ENCODE measurements around the gene TIRAP. TPM values are rescaled to one million over a fixed set of nuclear protein-coding genes. Genes with fewer than 3 reads are reported as not detected.

The TIRAP gene
- total and polyA plus RNA-seq, 9 of the 15 experiments (the other 6 are each of a cell fraction or from before 2014, with no cell fraction given), result 0.60 to 8.7 (median 3.7) TPM

- peak; percentile 85 for TF ChIP-seq TAF1 (IDR thresholded peaks at IDR 0.05; ENCODE audit: control insufficient read depth, extremely low read depth, insufficient read depth, low read length, severe bottlenecking)
- TF ChIP-seq KLF13 (tag; IDR thresholded peaks at IDR 0.05; ENCODE audit: borderline replicate concordance, low read depth), result peak; percentile 30; the same call in 1 of the 2 replicates
- no peak for TF ChIP-seq NR2C1 (IDR thresholded peaks at IDR 0.05)
- no peak for TF ChIP-seq NR2C1 (tag; IDR thresholded peaks at IDR 0.05)
- TF ChIP-seq ELF4 (CRISPR knock-in tag; IDR thresholded peaks at IDR 0.05), result no peak
- TF ChIP-seq C11orf30 (IDR thresholded peaks at IDR 0.05; ENCODE audit: low read depth), result peak; percentile 79
- peak; percentile 86; the same call in 1 of the 2 replicates for TF ChIP-seq BRD4 (IDR thresholded peaks at IDR 0.05)
- peak; percentile 83 for TF ChIP-seq MAX (CRISPR knock-in tag; IDR thresholded peaks at IDR 0.05)
- TF ChIP-seq ZNF655 (CRISPR knock-in tag; IDR thresholded peaks at IDR 0.05), result no peak
- TF ChIP-seq MXI1 (IDR thresholded peaks at IDR 0.05; ENCODE audit: low read depth, low read length), result peak; percentile 74
- TF ChIP-seq U2AF2 (optimal IDR thresholded peaks at IDR 0.05; ENCODE audit: low read depth, low read length), result no peak
- TF ChIP-seq HNRNPLL (IDR thresholded peaks at IDR 0.05; ENCODE audit: low read depth, low read length, poor library complexity, severe bottlenecking), result peak; percentile 77
- TF ChIP-seq NR2C2 (CRISPR knock-in tag; IDR thresholded peaks at IDR 0.05), result peak; percentile 55; the same call in 1 of the 2 replicates
- TF ChIP-seq NR2C2 (tag; IDR thresholded peaks at IDR 0.05), result peak; percentile 49; the same call in 1 of the 2 replicates
- no peak for TF ChIP-seq ZNF696 (CRISPR knock-in tag; conservative IDR thresholded peaks at IDR 0.05)
- TF ChIP-seq EWSR1 (IDR thresholded peaks at IDR 0.05; ENCODE audit: borderline replicate concordance, low read depth, partially characterized antibody), result no peak
- peak; percentile 100 for TF ChIP-seq PHF8 (IDR thresholded peaks at IDR 0.05; ENCODE audit: borderline replicate concordance, low read length)
- TF ChIP-seq NR4A1 (CRISPR knock-in tag; IDR thresholded peaks at IDR 0.05), result no peak
- TF ChIP-seq NR4A1 (tag; IDR thresholded peaks at IDR 0.05), result peak; percentile 76
- TF ChIP-seq RUNX1 (IDR thresholded peaks at IDR 0.05; ENCODE audit: low read depth), result no peak
- peak; percentile 39; the same call in 1 of the 2 replicates for TF ChIP-seq HCFC1 (IDR thresholded peaks at IDR 0.05; ENCODE audit: low read depth, low read length)
- TF ChIP-seq SMC3 (conservative IDR thresholded peaks at IDR 0.05; ENCODE audit: insufficient read depth, low read depth, low read length), result no peak
- no peak for TF ChIP-seq MEF2A (IDR thresholded peaks at IDR 0.05; ENCODE audit: control insufficient read depth, low read depth, low read length)
- TF ChIP-seq GTF2E2 (tag; IDR thresholded peaks at IDR 0.05), result peak; percentile 85; the same call in 1 of the 2 replicates
Measured at GRCh38 chr11:126303623-126304456, 20.9 kb downstream of the TIRAP start, which contains the start of gene DCPS (continued).

Measured in K562 (cell line).